Smooth muscle cell (in vitro differentiated cells): Measurements from ENCODE around the gene CHRNA9. TPM values are rescaled to one million over a fixed set of nuclear protein-coding genes. Genes with fewer than 3 reads are reported as not detected.

Experiments used
- DNase-seq: peaks from one replicate; lab custom pipeline; 2025; ENCODE audit not compliant: unreplicated experiment; lab: John Stamatoyannopoulos, UW
- H2AFZ ChIP-seq: fragments of 200-600 bp; sonication (generic); 2 replicates; pipeline ENCODE4 v1.6.0; 2016; ENCODE audit warnings: antibody characterized with exemption, low read depth, mild to moderate bottlenecking
- H3F3A ChIP-seq: fragments of 200-600 bp; sonication (generic); 2 replicates; pipeline ENCODE4 v1.6.0; 2017; ENCODE audit warnings: antibody characterized with exemption, low read depth
- H3K27ac ChIP-seq: fragments of 200-600 bp; sonication (generic); 2 replicates; pipeline ENCODE4 v1.5.1; 2016; ENCODE audit warnings: low read depth, mild to moderate bottlenecking
- H3K27me3 ChIP-seq: fragments of 200-600 bp; sonication (generic); 2 replicates; pipeline ENCODE4 v1.6.1; 2016; ENCODE audit warnings: low read depth, mild to moderate bottlenecking
- H3K36me3 ChIP-seq: fragments of 200-600 bp; sonication (generic); 2 replicates; pipeline ENCODE4 v1.5.1; 2016; ENCODE audit warnings: low read depth
- H3K4me1 ChIP-seq: fragments of 200-600 bp; sonication (generic); 2 replicates; pipeline ENCODE4 v1.5.1; 2016; ENCODE audit warnings: low read depth
- H3K4me2 ChIP-seq: fragments of 200-600 bp; sonication (generic); 2 replicates; pipeline ENCODE4 v1.6.0; 2016; ENCODE audit warnings: mild to moderate bottlenecking
- H3K4me3 ChIP-seq: fragments of 200-600 bp; sonication (generic); 2 replicates; pipeline ENCODE4 v1.5.1; 2016; ENCODE audit warnings: mild to moderate bottlenecking
- H3K79me2 ChIP-seq: fragments of 200-600 bp; sonication (generic); 2 replicates; pipeline ENCODE4 v1.6.0; 2016; ENCODE audit warnings: low read depth, mild to moderate bottlenecking
- H3K9ac ChIP-seq: fragments of 200-600 bp; sonication (generic); 2 replicates; pipeline ENCODE4 v1.6.0; 2016; ENCODE audit warnings: low read depth
- H3K9me3 ChIP-seq: fragments of 200-600 bp; sonication (generic); replicated peaks from 2 replicates; pipeline ENCODE4 v1.5.1; 2016; ENCODE audit warnings: low read depth
- H4K20me1 ChIP-seq: fragments of 200-600 bp; sonication (generic); 2 replicates; pipeline ENCODE4 v1.6.0; 2016; ENCODE audit warnings: low read depth
- WGBS: methylation state at CpG from one replicate; pipeline ENCODE4 v1.1.7; 2016; ENCODE audit warnings: low lambda C conversion rate; 5-methylcytosine and 5-hydroxymethylcytosine counted together
- polyA plus RNA-seq: library from polyadenylated mRNA; unstranded; fragments of >200 nt; fragmentation: Nextera tagmentation; extraction: Ambion mirVana; gene quantifications from 2 replicates; pipeline ENCODE4 v1.2.1, GENCODE V29; 2016
- total RNA-seq: library from RNA; depleted of rRNA; stranded (reverse); fragments of >200 nt; gene quantifications from 2 replicates; pipeline ENCODE4 v1.2.3, GENCODE V29; 2014
- TF ChIP-seq, protein P1 (sequence below): fragments of 200-600 bp; sonication (generic); IDR thresholded peaks from 2 replicates; pipeline ENCODE4 v1.5.1; 2017; ENCODE audit warnings: borderline replicate concordance, mild to moderate bottlenecking, antibody characterized with exemption; ENCODE audit not compliant: insufficient read depth, poor library complexity, severe bottlenecking

The CHRNA9 gene
- total and polyA plus RNA-seq, 2 experiments from 2014 or later: 2.4 to 15.8 TPM

DNA sequence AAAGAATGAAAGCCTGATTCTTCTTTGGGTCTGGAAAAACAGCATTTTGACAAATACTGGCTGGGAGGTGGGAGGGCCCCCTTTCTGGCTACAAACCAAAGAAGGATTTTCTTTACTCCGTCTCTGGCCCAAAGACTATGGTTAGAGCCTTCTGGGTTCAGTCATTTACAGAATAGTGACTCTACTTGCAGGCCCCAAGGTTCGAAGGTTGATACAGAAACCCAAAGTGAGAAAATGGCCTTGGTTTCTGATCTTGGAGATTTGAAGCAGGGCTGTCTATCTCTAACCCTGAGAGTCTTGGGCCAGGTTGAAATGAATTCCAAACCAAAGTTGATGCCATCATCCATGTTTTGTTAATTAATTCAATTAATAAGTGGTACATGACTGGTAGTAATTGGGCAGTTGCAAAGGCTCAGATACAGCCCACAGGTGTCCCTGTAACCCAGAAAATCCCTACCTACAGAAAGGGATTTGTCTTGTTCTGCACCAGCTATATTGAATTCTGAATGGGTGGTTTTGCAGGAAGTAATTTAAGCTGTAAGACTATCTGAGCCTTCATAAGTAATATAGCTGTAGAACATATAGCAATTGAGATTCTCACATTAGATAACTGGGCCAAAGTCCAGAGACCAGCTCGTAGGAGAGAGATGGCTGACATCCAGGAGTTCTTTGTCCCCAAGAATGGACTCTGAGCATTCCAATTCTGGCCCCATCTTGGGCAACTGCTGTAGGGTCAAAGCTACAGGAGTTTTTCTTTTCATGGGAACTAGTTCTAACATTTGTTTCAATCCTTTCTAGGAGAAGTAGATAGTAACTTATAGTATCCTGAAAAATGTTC, 34.5 kb downstream of the CHRNA9 start:
- TF ChIP-seq, protein P1, sequence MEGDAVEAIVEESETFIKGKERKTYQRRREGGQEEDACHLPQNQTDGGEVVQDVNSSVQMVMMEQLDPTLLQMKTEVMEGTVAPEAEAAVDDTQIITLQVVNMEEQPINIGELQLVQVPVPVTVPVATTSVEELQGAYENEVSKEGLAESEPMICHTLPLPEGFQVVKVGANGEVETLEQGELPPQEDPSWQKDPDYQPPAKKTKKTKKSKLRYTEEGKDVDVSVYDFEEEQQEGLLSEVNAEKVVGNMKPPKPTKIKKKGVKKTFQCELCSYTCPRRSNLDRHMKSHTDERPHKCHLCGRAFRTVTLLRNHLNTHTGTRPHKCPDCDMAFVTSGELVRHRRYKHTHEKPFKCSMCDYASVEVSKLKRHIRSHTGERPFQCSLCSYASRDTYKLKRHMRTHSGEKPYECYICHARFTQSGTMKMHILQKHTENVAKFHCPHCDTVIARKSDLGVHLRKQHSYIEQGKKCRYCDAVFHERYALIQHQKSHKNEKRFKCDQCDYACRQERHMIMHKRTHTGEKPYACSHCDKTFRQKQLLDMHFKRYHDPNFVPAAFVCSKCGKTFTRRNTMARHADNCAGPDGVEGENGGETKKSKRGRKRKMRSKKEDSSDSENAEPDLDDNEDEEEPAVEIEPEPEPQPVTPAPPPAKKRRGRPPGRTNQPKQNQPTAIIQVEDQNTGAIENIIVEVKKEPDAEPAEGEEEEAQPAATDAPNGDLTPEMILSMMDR: no peak
- Histone ChIP-seq H3K9ac (no peak overlapping the region), H3K27ac (no peak overlapping the region), H2AFZ (no peak overlapping the region), H3K27me3 (no peaks in the 10 kb centered on the region), H3K79me2 (no peaks in the 10 kb centered on the region), H3F3A (no peaks in the 10 kb centered on the region), H3K36me3 (no peaks in the 10 kb centered on the region), H3K9me3 (no peaks in the 10 kb centered on the region), H3K4me2 (no peak overlapping the region), H3K4me1 (no peaks in the 10 kb centered on the region), H4K20me1 (no peaks in the 10 kb centered on the region), H3K4me3 (no peak overlapping the region)
- 86% methylated on average over 3 of the region's 3 CpGs for WGBS
- no peak for DNase-seq

DNA sequence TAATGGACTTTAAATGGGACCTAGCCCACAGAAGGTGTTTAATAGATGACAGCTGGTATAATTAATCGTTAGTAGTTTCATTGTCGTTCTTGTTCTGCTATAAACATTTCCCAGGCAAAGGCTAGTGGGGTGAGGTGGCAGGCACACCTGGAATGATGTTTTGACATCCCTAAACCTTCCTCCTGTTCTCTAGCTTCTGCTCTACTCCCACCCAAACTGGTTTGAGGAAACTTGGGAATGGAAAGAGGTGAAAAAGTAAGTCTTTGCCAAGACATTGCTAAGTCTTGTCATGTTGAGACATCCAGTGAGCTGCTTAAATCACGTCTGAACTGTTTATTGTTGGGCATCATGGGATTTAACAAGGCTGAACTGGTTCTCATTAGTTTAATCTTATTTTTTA, 37.5 kb downstream of the CHRNA9 start:
- H3K27ac ChIP-seq: no peak overlapping the region
- no peaks in the 10 kb centered on the region for H3K4me1 ChIP-seq
- no peak overlapping the region for H2AFZ ChIP-seq
- no peaks in the 10 kb centered on the region for H3K79me2 ChIP-seq
- H3K27me3 ChIP-seq: no peaks in the 10 kb centered on the region
- no peaks in the 10 kb centered on the region for H3F3A ChIP-seq
- H4K20me1 ChIP-seq: no peaks in the 10 kb centered on the region
- 91% methylated on average over 3 of the region's 3 CpGs for WGBS
- H3K36me3 ChIP-seq: no peaks in the 10 kb centered on the region
- TF ChIP-seq, protein P1: no peak
- H3K9ac ChIP-seq: no peak overlapping the region
- H3K4me3 ChIP-seq: no peak overlapping the region
- no peak for DNase-seq
- H3K9me3 ChIP-seq: no peaks in the 10 kb centered on the region
- no peak overlapping the region for H3K4me2 ChIP-seq

DNA sequence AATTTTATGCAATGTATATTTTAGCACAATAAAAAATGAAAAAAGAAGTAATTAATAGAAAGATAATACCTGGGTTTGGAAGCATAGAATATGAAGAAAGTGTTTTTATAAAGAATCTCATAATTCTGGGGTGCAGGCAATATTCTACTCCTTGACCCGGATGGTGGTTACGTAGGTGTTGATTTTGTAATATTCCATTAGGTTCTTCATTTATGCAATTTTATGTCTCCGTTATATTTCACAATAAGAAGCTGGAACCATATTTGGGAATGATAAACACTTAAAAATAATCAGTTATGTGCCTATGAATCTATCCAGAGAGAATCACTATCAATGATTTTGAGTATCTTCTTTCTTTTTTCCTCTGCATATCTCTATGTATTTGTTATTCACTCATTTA, 38.5 kb downstream of the CHRNA9 start:
- no peaks in the 10 kb centered on the region for H3K79me2 ChIP-seq
- H3K9ac ChIP-seq: no peak overlapping the region
- no peaks in the 10 kb centered on the region for H3K27me3 ChIP-seq
- TF ChIP-seq, protein P1: no peak
- H3K4me3 ChIP-seq: no peak overlapping the region
- H3K36me3 ChIP-seq: no peaks in the 10 kb centered on the region
- WGBS: 98% methylated on average over 3 of the region's 3 CpGs
- H3K4me2 ChIP-seq: no peak overlapping the region
- H3K4me1 ChIP-seq: no peaks in the 10 kb centered on the region
- DNase-seq: no peak
- H2AFZ ChIP-seq: no peak overlapping the region
- no peaks in the 10 kb centered on the region for H3F3A ChIP-seq
- no peak overlapping the region for H3K27ac ChIP-seq
- H4K20me1 ChIP-seq: no peaks in the 10 kb centered on the region
- H3K9me3 ChIP-seq: no peaks in the 10 kb centered on the region

DNA sequence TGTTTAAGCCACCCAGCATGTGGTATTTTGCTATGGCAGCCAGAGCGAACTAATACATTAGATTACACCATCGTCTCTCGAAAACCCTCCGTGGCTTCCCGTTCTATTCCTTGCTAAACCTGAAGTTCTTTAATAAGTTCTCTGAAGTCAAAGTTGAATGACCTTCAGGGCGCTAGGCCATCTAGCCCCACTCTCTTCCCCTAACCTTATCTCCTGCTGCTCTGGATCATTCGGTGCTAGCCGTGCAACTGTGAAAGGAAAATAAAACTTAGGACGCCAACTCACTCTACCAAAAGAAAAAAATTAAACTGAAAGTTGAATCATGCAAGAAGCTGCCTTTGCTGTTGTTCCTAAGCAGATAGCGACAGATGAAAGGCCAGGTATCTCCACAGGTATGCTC, 40.0 kb downstream of the CHRNA9 start:
- no peaks in the 10 kb centered on the region for H3K27me3 ChIP-seq
- H3K9ac ChIP-seq: no peak overlapping the region
- no peaks in the 10 kb centered on the region for H4K20me1 ChIP-seq
- no peak overlapping the region for H3K4me2 ChIP-seq
- DNase-seq: no peak
- H3K4me3 ChIP-seq: no peak overlapping the region
- no peaks in the 10 kb centered on the region for H3K79me2 ChIP-seq
- no peak overlapping the region for H2AFZ ChIP-seq
- 94% methylated on average over 10 of the region's 10 CpGs for WGBS
- H3K9me3 ChIP-seq: no peaks in the 10 kb centered on the region
- H3K27ac ChIP-seq: no peak overlapping the region
- TF ChIP-seq, protein P1: no peak
- no peaks in the 10 kb centered on the region for H3F3A ChIP-seq
- H3K36me3 ChIP-seq: no peaks in the 10 kb centered on the region
- no peaks in the 10 kb centered on the region for H3K4me1 ChIP-seq
